Suprapubic skin (tissue), 4 donors: ENCODE measurements around the gene CC2D2A.

Experiments
- POLR2A ChIP-seq, 2 donors: fragments of 450-650 bp; IDR thresholded peaks; one replicate each; pipeline ENCODE4 v1.6.1; 2017; ENCODE audit warnings: antibody characterized with exemption in 2 of 2, mild to moderate bottlenecking in 2 of 2, moderate library complexity in 2 of 2
- POLR2AphosphoS5 ChIP-seq, 3 donors: sonication (generic); formaldehyde crosslinking; IDR thresholded peaks; one replicate each; pipeline ENCODE4 v1.6.1; 2017; ENCODE audit warnings: antibody characterized with exemption in 3 of 3
- TF ChIP-seq, protein P1 (sequence below), 2 donors: fragments of 200-600 bp in 1 of 2; fragments of 450-650 bp in 1 of 2; sonication (generic) in 1 of 2; IDR thresholded peaks; one replicate each; pipeline ENCODE4 v1.5.1; 2016 to 2019; ENCODE audit warnings: antibody characterized with exemption in 2 of 2, mild to moderate bottlenecking in 1 of 2, moderate library complexity in 1 of 2

GRCh38 chr4:15649914-15650545 lies 180.3 kb downstream of the CC2D2A start:
- TF ChIP-seq, protein P1, sequence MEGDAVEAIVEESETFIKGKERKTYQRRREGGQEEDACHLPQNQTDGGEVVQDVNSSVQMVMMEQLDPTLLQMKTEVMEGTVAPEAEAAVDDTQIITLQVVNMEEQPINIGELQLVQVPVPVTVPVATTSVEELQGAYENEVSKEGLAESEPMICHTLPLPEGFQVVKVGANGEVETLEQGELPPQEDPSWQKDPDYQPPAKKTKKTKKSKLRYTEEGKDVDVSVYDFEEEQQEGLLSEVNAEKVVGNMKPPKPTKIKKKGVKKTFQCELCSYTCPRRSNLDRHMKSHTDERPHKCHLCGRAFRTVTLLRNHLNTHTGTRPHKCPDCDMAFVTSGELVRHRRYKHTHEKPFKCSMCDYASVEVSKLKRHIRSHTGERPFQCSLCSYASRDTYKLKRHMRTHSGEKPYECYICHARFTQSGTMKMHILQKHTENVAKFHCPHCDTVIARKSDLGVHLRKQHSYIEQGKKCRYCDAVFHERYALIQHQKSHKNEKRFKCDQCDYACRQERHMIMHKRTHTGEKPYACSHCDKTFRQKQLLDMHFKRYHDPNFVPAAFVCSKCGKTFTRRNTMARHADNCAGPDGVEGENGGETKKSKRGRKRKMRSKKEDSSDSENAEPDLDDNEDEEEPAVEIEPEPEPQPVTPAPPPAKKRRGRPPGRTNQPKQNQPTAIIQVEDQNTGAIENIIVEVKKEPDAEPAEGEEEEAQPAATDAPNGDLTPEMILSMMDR (IDR thresholded peaks at IDR 0.05) = peak; percentile 28 to 36
- TF ChIP-seq POLR2A (IDR thresholded peaks at IDR 0.05) = no peak
- TF ChIP-seq POLR2AphosphoS5 (IDR thresholded peaks at IDR 0.05) = no peak
